HG03571 (cell line): ENCODE measurements around the gene PIMREG.
"Not testable (repeated sequence)": the region's sequence is repeated elsewhere in the genome, so short reads cannot be mapped to it uniquely, and the experiment has no call there.

Experiments
- ATAC-seq: cut with Tn5 transposase; IDR thresholded peaks from one replicate; pipeline ENCODE4 v1.9.1; 2021; ENCODE audit not compliant: unreplicated experiment

The PIMREG gene

DNA sequence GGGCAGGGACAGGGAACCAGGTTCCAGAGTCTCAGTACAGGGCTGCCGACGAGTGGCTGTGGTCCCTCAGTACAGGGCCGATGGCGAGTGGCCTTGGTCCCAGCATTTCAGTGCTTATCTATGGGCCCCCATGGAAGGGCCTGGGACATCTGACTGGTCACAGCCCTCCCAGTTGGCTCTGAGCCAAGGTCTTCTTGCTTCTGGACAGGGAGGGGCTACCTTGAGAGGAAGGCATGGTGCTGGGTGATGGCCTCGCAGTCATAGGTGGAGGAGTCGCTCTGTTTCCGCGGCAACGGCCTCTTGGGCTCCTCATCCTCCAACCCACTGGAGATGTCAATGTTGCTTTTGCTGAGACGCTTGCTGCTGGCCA lies 32.5 kb downstream of the PIMREG start:
- no peak for ATAC-seq

DNA sequence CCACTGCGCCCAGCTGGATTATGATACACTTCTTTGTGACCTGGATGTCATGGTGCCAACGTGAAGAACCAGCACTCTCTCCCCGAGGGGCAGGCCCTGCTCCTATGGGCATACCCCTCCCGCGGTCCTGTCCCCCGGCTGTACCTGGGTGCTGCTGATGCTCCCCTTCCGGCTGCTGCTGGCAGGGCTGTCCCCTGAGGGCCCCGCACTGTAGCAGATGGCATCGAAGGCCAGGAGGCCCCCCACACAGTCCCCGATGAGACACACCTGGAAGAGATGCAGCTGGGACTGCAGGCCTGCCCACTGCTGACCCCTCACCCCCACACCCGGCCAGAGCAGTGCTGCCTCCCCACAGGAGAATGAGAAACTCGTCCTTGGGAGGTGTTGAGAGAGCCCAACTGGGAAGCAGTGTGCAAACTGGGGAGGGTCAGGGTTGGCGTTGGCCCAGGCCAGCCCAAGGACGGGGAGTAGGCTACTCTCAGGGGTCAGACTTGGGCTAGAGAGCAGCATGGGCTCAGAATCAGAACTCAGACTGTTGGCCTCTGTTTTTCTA lies 33.7 kb downstream of the PIMREG start:
- no peak for ATAC-seq

DNA sequence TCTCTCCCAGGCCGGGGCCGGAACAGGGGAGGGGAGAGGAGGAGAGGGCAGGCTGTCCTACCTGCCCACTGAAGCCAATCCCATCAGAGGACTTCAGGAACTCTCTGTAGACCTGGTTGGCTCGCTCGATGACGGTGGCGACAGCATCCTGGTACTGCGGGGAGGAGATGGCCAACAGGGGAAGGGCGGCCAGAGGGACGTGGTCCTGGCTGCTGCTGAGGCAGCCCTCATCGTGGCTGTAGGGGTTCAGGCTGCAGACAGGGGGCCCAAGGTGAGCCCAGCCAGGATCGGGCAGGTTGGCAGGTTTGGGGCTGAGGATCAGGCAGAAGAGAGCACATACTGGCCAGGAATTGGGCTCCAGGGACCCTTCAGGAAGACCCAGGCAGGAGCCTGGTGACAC lies 34.2 kb downstream of the PIMREG start:
- no peak for ATAC-seq

DNA sequence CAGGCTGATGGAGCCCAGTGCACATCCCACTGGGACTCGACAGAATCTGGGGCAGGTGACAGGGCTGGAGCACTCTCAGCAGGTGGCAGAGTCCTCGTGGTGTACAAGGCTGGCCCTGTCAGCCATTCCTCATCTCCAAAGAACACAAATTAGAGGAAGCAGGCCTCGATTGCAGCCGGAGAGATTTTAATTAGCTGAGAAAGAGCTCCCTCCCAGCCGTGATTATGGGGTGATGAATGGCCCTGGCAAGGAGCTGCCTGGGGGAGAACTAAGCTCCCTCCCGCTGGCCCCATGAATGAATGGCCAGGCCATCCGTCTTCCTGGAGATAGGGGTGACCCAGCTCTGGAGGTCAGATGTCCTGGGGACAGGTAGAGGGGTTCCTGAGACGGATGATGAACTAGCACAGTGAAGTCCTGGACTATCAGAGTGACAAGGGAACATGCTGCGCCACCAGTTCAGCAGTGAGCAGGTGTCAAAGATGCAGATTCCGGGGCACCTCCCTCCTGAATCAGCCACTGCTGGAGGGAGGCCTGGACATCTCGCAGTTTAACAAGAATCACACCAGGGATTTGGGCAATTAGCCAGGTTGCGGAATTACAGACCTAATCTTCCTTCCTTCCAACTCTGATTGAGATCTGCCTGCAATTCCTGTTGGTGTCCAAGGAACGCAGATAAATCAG lies 35.5 kb downstream of the PIMREG start:
- ATAC-seq = no peak

DNA sequence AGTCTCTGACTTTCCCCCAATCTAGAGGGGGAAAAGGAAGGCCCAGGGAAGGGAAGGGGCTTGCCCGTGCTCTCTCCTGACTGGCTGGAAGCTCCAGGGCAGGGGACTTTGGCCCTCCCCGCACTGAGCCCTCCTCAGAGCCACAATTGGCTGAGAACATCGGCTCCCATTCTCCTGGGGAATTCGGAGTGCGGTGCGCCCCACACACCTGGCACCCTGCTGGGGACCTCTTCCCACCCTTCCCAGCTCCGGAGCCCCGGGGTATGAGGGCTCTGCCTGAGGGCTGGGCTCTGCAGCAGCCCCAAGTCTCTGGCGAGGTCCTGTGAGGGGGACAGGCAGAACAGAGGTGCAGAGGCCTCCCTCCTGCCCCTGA lies 36.0 kb downstream of the PIMREG start:
- ATAC-seq = no peak

DNA sequence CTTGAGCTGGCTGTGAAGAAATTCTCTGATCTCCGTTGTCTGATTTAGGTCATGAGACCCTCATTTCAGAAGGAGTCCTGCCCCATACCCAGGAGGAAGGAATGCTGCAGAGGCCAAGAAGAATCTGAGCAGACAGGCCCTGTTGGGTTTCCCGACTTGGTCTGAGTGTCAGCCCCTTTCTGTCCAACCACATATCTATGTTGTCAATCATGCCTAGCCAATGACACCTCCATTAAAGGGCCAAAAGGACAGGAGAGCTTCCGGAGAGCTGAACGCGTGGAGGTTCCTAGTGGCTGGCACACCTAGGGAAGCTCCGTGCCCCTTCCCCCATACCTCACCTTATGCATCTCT lies 37.8 kb downstream of the PIMREG start:
- no peak for ATAC-seq

DNA sequence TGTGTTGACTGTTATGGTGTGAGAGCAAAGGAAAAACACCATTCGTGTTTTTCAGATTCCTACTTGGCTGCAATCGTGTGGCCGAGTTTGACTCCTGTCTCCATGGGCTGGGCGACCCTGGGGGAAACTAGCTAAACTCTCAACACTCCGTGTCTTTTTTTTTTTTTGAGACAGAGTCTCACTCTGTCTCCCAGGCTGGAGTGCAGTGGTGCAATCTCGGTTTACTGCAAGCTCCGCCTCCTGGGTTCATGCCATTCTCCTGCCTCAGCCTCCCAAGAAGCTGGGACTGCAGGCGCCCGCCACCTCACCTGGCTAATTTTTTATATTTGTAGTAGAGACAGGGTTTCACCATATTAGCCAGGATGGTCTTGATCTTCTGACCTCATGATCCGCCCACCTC lies 38.5 kb downstream of the PIMREG start:
- ATAC-seq = not testable (repeated sequence)

DNA sequence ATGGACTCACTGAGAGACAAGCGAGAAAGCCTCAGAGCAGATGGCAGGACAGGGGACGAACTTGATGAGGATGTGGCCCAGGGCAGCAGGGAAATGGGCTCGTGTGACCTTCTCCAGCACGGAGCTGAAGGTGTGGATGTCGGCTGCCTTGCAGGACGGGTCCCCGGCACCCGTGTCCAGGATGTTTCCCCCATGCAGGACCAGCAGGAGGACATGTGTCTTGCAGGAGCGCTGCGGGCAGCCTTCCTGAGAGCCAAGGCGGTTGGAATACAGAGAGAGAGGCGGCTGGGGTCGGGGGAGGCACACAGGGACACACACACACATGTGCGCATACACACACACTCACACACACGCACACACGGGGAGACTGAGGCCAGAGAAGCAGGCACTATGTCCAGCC lies 39.3 kb downstream of the PIMREG start:
- ATAC-seq = no peak

DNA sequence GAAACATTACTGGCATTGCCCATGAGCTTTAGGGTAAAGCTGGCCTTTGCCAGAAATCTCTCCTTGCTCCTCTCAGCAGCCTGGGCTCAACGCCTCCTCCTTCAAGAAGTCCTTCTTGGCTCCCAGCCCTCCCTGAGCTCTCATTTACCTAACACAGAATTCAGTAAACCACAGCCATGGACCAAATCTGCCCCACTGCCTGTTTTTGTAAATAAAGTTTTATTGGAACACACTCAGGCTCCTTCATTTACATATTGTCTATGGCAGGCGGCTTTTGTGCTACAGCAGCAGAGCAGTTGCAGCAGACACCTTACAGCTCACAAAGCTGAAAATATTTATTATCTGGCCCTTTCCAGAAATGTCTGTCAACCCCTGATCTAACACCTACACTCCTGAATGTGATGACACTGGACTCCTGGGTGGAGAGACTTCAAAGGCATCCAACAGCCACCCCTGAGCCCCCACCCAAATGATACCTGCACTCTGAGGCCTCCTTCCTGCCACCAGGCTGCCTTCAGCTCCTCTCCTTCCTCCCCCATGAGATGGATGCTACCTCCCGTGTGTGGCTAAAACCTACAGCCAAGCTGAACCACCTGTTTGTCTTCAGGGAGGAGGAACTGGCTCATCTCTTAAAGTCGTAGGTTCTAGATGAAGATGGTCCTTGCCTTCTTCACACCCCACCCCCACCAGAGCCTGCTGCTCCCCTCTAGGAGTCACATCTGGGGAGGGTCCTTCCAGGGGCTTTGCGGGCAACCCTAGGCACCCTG lies 41.6 kb downstream of the PIMREG start:
- no peak for ATAC-seq

DNA sequence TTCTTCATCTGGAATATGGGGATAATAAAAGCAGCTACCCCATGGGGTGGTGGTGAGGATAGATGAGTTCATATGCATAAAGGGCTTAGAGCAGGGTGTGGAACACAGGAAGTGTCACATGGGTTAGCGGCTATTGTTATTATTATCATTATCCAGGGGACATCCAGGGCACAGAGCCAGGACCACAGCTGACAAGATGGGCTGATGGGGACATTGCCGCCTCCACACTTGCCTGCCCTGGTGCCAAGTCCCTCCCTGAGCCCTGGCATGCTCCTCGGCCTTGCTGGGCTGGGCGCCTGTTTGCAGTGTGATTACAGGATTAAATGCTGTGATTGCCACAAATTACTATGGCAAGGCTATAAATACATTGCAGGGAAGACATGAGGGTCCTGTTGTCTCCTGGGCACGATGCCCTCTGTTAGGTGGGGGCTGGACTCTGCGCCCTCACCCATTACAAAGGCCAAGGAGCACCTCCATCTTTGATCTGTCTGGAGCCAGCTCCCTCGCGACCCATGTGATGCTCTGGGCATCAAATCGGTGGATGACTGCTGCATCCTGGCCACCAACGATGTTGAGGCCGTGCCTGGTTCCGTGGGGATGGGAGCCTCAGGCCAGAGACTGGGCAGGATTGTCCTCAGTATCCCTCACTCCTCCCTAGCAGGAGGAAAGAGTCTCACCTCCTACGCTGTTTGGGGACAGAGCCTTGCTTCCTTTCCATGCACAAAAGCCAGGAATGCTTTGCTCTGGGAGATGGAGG lies 43.2 kb downstream of the PIMREG start:
- ATAC-seq = no peak

DNA sequence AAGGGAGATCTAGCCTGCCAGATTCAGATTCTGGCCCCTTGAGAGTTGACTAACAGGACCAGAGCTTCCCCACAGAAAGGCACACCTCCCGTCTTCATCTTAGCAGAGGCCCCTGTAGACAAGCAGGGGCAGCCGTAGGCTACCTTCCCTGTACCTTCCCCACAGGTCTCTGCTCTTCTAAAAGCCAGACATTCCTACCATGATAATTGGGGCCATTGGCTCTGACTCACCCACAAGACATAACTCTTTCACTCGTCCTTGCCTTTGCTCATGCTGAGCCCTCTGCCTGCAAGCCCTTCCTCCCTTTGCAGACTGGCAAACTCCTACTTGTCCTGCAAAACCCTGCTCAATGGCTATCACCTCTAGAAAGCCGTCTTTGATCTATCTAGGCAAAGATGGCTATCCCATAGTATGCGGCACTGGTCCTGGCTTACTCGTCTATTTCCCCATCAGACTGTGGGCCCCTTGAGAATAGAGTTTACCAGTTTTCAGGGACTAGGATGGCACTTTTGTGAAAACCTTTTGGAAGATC lies 43.8 kb downstream of the PIMREG start:
- no peak for ATAC-seq

DNA sequence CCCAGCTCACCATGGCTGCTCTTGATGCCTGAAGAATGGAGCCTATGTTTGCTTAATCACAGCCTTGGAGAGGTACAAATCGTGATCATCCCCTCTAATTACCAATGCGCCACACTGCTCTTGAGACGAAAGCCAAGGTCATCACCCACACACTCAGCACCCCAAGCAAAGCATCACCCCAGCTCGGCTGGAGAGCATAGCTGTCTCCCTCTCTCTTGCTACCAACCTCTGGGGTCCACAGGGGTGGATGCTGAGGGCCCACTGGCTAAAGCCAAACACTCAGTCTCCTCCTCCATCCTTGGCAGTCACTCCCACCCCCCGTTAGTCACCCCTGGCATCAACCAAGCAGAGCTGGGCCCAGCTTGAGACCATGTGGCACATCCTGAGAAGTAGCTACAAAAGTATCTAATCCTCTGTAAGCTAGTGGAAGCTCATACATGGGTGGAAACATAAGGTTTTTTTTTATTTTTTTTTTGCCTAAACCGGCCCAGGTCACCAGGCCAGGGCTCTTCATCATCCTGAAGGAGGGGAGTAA lies 44.8 kb downstream of the PIMREG start:
- no peak for ATAC-seq

DNA sequence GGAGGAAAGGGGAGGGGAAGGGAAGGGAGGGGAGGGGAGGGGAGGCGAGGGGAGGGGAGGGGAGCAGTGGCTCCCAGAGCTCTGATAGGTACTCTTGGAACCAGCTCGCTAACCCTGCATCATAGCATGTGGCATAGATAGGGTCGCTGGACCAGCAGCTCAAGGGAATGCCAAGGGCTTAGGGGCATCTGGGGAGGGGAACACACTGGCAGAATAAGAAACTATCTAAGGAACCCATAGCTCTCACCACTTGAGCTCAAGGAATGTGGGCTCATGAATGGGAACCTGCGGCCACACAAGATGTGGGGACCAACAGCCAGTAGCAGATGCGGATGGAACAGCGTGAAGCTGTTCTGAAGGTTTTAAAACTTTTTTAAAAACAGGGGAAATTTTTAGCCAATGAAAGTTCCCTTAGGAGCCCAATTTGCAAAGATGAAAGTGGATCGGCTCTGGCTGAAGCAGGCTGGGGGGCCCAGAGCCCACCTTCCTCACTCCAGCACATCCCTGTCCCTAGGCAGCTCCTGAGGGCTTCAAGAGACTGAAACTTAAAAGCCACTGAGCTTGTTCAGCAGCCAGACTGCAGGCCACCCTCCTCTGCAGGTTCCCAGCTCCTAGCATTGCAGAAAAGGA lies 46.9 kb downstream of the PIMREG start:
- no peak for ATAC-seq

DNA sequence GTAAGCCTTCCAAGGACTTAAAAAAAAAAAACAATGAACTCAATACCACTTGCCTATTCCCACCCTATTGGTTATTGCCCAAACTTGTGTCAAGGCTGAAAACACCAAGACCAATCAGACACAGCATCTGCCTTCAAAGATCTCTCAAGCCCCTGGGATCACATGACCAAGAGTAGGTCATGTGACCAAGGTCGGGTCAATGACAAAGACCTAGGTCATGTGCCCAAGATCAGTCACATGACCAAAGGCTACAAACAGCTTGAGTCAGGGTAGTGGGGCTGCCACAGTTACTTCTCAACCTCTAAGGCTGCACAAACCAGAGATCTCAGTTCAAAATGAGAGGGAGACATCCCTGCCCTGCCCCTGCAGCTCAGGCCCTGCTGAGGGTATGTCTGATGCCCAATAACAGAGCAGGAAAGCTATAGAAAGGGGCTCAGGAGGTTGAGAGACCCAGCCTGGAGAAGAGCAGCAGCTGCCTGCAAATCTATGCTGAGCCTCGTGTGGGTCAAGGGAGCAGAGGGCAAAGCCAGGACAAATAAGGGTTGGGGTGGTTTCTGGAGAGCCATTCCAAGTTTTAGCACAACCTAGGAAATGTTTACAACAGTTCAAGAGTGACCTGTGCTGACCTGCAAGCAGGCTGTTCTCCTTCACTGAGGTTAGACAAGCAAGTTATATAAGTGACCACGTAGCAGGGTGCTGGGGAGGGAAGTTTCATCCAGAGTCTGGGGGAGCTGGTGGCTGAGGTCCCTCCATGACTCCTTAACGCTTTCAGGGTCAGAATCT lies 48.8 kb downstream of the PIMREG start:
- no peak for ATAC-seq

DNA sequence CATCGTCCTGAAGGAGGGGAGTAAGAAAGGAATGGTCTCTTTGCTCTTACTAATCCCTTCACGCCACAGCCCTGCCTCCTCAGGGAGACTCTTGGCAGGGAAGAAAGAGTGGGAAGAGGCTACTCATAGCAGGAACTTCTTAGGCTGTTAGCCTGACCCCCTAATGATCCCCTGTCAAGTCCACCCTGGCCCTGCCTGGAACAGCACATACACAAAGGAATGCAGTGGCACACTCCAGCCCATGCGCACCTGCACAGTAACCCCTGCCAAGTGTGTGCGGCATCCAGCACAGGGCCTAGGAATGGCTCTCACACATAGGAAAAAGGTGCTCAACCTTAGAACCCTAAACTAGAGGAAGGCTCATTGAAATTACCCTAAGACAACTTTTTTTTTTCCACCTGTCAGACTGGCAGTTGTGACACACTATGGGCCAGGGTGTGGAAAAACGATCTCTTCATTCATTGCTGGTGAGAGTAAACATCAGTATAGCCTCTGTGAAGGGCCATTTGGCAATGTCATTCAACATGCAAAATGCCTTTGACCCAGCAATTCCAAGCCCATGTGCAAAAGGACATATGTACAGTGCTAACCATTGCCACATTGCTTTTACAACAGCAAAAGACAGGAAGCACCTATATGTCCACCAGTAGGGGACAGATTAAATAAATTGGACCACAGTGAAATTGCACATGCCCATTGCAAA lies 50.1 kb downstream of the PIMREG start:
- no peak for ATAC-seq

DNA sequence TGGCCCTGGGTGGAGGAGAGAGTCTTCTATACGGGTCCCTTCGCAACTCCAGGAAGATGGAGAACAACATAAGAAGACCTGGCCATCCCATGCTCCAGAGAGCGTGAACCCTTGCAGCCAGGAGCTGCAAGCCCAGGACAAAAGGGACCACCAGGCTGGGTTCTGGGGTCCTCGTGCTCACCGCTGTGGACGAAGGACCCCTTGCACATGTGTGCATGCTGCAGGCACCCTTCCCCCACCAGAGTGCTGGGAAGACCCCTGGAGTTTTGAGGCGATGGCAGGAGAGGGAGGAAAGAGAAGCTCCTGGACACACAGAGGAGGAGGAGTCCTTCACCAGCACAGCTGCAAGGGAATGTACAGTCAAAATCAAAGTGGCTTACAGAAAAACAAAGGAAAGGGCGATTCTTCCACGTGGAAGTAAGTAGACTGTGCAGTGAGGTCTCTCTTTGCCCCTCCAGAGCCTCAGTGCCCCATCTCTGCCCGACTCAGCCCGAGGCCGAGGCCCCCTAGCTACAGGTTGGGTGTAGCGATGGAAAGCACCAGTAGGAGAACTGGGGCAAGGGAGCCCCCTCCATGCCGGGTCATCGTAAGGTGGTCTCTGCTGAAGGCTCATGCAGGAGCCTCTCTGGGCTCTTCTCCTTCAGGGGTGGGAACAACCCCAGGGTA lies 51.3 kb downstream of the PIMREG start:
- ATAC-seq = no peak

DNA sequence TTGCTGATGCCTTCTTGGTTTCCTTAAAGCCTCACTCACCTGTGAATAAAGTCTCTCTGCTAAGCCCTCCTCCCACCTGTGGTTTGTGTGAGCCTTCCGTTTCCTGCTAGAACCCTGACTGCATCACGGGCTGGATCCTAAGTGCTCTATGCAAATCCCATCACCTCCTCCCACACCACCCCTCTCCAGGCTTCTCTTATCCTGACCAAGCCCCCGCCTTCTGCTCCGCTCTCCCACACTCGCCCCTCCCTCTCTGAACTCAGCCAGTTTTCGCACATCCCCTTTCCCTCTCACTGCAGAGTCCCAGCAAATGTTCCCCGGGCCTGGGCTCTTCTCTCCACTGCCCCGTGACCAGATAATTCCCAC lies 51.8 kb downstream of the PIMREG start:
- no peak for ATAC-seq

DNA sequence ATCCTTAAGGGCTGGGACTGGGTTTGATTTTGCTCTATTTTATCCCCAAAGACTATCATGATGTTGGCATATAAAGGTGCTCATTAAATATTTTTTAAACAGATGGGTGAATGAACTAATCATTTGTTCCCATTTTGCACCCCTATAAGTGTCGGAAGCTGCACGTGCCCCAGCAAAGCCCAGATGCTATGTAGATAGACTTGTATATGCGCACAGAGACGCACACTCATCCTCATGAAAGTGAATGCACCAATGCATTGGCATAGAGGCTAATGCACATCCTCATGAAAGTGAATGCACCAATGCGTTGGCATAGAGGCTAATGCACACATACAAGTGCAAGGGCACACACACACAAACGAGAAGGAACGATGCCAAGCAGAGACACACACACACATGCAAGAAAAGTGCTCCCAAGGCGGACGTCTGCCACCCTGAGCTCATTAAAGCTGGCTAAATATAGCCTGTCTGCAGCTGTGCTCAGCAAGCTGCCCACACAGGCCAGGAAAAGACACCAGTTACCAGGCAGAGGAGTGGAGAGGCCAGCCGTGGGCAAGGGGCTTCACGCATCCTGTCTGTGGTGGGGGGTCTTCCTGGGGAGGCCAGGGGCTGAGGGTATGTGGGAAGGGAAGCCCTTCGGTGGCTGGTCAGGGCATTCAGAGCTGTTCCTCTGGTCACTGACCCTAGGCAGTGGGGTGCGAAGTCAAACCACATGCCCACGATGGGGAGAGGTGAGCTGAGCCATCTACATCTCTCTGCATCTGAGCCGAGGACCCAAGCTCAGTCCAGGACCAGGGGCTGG lies 52.6 kb downstream of the PIMREG start:
- ATAC-seq = no peak
